Measurements from ENCODE around the gene AFF3.

- no peak for TF ChIP-seq CTCF (IDR thresholded peaks at IDR 0.05; ENCODE audit: poor library complexity)
- TF ChIP-seq EZH2 (IDR thresholded peaks at IDR 0.05; ENCODE audit: borderline replicate concordance) = no peak
- no peak for TF ChIP-seq EZH2phosphoT487 (IDR thresholded peaks at IDR 0.05; ENCODE audit: low read depth, severe bottlenecking, unreplicated experiment)
These were observed 279.8 kb downstream of the AFF3 start for GRCh38 chr2:99862566-99862965.

Data from hepatocyte (in vitro differentiated cells).